Measurements from ENCODE around the gene CD4.
"Not testable (repeated sequence)": the region's sequence is repeated elsewhere in the genome, so short reads cannot be mapped to it uniquely, and the experiment has no call there.

The CD4 gene

DNA sequence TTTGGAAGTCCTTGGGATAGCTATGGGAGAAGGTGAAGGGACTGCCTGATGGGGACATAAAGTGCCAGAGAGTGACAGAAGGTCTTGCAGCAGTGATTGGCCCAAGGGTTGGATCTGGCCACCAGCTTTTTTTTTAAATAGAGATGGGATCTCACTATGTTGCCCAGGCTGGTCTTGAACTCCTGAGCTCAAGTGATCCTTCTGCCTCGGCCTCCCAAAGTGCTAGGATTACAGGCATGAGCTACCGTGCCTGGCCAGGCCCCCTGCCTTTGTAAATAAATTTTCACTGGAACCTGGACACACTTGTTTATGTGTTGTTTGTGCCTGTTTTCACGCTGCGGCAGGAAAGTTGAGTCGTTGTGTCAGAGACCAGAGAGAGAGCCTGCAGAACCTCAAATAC lies 76.0 kb downstream of the CD4 start:
- CTCF ChIA-PET, result interaction anchor here (0.6 to 3.3 kb wide), 3 partner anchors 12 to 55 kb away, joined by 3 to 9 read pairs (median 4); partner anchors contain the start of gene USP5
- Mint-ChIP-seq H3K27ac (peak overlapping the region; percentile 17), H3K4me1 (peaks cover 32% of the 10 kb centered on the region), H3K4me3 (peak overlapping the region; percentile 18), H3K36me3 (peaks cover 72% of the 10 kb centered on the region)
- not testable (repeated sequence) for H3K27me3 Mint-ChIP-seq, DNase-seq, H3K9me3 Mint-ChIP-seq

DNA sequence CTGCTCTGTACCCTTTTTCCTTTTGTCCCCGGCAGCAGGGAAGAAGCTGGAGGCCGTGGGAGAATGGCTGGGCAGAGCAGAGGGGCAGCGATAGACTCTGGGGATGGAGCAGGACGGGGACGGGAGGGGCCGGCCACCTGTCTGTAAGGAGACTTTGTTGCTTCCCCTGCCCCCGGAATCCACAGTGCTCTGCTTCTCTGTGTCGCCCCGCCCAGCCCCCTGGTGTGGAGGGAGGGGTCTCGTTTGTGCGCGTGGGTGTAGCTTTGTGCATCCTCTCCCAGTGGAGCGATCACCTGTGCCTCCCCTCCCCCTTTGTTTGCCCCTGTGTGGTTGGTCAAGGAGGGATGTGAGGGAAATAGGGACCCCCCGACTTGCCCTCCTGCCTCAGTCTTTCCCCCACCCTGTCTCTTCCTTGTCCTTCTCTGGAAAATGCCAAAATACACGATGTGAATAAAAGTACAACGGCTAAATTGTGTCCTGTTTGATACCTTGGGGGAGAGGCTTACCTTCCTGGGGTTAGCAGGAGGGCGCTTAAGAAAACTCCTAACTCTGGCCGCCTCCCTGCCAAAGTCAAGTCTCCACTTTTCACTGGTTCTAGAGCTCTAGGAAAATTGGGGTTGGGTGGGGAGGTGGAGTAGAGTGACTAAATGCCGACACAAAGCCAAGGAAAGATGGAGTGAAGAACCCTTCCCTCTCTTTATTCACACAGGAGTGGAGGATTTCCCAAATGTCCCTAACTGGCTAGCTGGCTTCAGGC lies 77.0 kb downstream of the CD4 start:
- no peaks in the 10 kb centered on the region for H3K9me3 Mint-ChIP-seq

DNA sequence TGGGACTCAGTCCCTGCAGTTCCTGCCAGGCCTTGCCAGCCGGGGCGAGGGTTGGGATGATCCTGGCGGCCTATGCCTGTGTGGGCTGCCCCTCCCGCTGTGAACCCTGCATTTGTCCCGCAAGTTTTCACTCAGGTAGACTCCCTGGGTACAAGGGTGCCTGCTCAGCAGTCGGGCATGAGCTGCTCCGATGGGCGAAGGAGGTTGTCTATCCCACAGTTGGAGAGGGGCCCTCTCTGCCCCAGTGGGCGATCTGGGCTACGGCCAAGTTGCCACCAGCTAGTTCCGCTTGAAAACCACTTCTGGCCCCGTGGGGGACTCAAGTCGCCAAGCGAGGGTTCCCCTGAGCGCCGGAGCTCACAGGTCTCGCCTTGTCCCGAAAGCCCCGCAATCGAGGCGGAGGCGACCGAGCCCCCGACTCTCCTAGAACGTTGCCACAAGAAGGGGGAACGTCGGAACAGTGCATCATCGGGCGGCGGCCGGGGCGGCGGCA lies 77.6 kb downstream of the CD4 start:
- no peak for DNase-seq
- Mint-ChIP-seq H3K27me3 (no peaks in the 10 kb centered on the region), H3K4me1 (peaks cover 49% of the 10 kb centered on the region), H3K4me3 (peak overlapping the region; percentile 95), H3K36me3 (peaks cover 77% of the 10 kb centered on the region), H3K9me3 (no peaks in the 10 kb centered on the region), H3K27ac (peak overlapping the region; percentile 95)
- CTCF ChIA-PET, result interaction anchor here (0.7 to 3.3 kb wide), 3 partner anchors 13 to 236 kb away, joined by 3 to 9 read pairs (median 3); no protein-coding TSS in a partner anchor

More for the DNA sequence above, 77.0 kb downstream of the CD4 start:
- Mint-ChIP-seq H3K27ac (no peak overlapping the region), H3K27me3 (no peaks in the 10 kb centered on the region), H3K4me3 (peak overlapping the region; percentile 95), H3K36me3 (peaks cover 73% of the 10 kb centered on the region), H3K4me1 (peaks cover 43% of the 10 kb centered on the region)
- CTCF ChIA-PET, result interaction anchor here (0.7 to 3.3 kb wide), 3 partner anchors 13 to 236 kb away, joined by 3 to 9 read pairs (median 3); no protein-coding TSS in a partner anchor
- no peak for DNase-seq

DNA sequence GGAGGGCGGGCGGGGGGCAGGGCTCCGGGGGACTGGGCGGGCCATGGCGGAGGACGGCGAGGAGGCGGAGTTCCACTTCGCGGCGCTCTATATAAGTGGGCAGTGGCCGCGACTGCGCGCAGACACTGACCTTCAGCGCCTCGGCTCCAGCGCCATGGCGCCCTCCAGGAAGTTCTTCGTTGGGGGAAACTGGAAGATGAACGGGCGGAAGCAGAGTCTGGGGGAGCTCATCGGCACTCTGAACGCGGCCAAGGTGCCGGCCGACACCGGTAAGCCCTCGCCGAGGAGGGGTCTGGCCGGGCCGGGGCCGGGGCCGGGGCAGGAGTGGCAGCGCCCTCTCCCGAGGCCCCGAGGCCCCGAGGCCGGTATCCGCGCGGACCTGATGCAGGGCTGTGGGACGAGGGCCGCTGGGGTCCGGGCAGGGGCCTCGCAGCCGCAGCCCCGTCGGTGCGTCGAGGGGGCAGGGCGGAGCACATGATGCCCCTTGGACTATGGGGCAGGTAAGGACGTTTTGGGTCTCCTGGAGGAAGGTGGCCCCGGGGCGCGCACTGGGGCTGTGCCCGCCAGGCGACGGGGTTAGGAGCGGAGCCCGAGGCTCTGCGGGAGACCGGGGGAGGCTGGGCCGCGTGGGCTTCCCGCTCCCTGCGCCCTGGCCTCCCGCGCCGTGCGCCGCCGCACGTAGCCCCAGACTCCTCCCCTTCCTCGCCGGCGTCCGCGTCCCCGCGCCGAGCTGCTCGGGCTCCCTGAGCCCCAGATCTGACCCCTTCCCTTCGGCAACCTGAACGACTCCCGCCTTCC lies 78.3 kb downstream of the CD4 start, which contains the start of gene TPI1:
Gene TPI1 (plus strand): TSS at position 119 of the 798 bp plus-strand sequence. CDS start 36 bp downstream, at position 155.
- Mint-ChIP-seq H3K4me3 (peak within 1 kb of the TSS; percentile 97), H3K27ac (peak within 1 kb of the TSS; percentile 95), H3K4me1 (peaks cover 55% of the 10 kb centered on the region), H3K36me3 (peaks cover 73% of the 10 kb centered on the region), H3K27me3 (no peaks in the 10 kb centered on the region), H3K9me3 (no peaks in the 10 kb centered on the region)
- CTCF ChIA-PET, result interaction anchor here (0.7 to 3.3 kb wide), 6 partner anchors 10 to 351 kb away, joined by 3 to 20 read pairs (median 6); partner anchors contain the start of genes CDCA3 and USP5
- peak; percentile 86 for DNase-seq

DNA sequence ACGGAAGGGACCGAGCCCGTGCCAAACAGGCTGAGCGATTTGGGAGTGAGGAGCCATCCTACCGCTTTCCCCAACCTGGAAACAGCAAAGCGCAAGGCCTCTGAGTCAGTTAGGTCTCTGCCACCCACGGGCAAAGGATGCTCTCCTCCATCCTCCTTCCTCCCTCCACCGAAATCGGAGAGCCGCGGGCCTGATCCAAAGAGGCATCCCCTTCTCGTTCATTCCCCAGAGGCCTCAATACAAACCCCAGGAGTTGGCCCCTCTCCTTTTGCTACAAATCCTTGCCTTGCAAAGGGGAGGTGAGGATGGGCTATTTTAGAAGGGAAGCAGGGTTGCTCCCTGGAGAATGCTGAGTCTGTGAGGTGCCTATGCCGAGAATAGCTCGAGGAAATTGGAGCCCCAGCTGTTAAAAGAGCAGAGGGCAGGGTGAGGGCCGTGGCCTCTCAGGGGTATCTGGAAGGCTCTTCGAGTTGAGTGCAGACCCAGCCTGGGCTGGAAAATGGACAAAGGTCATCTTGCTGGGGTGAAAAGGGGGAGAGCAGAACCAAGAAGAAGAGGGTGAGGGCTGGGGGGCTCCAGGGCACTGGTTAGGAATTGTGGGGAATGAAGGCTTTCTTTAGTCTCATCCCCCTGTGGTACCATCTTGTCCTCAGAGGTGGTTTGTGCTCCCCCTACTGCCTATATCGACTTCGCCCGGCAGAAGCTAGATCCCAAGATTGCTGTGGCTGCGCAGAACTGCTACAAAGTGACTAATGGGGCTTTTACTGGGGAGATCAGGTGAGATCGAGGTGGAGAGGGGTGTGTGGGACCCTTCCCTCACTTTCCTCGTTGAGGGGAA lies 79.1 kb downstream of the CD4 start:
- no peaks in the 10 kb centered on the region for H3K27me3 Mint-ChIP-seq
- no peaks in the 10 kb centered on the region for H3K9me3 Mint-ChIP-seq
- peaks cover 72% of the 10 kb centered on the region for H3K36me3 Mint-ChIP-seq
- H3K4me3 Mint-ChIP-seq, result peak overlapping the region; percentile 97
- H3K27ac Mint-ChIP-seq, result peak overlapping the region; percentile 89
- H3K4me1 Mint-ChIP-seq, result peaks cover 55% of the 10 kb centered on the region
- no peak for DNase-seq
- CTCF ChIA-PET, result interaction anchor here (0.7 to 3.3 kb wide), 15 partner anchors 9 to 352 kb away, joined by 3 to 20 read pairs (median 4); partner anchors contain the start of genes C12orf57, CDCA3, MLF2 and RNU7-1

DNA sequence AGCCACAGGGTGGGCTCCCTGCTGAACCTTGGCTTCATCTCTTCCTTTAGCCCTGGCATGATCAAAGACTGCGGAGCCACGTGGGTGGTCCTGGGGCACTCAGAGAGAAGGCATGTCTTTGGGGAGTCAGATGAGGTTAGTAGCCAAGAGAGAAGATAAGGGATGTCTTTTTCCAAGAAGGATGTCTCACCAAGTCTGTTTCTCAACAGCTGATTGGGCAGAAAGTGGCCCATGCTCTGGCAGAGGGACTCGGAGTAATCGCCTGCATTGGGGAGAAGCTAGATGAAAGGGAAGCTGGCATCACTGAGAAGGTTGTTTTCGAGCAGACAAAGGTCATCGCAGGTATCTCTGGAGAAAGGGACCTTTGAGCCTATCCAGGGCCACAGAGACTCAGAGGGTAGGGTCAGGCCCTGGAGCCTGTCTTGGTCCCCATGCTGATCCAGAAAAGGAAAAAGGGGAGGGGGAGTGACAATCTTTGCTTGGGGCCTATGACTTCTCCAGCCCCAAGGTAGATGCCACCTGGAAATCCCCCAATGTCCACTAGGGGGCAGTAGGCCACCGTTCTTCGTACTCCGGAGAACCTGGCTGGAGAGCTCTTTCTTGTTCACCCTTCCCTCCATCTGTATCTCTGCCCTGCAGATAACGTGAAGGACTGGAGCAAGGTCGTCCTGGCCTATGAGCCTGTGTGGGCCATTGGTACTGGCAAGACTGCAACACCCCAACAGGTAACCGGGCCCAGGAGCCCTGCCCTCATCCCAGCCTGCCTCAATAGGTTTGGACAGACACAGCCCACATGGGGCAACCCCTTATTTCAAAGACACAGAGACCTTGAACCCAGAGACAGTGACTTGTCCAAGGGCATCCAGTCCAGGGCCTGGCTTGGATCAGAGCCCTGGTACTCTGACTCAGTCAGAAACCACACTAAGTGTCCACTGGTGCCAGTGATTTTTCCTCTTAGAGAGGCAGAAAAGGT lies 80.0 kb downstream of the CD4 start:
- CTCF ChIA-PET, result interaction anchor here (0.6 to 2.9 kb wide), 31 partner anchors 11 to 257 kb away, joined by 3 to 20 read pairs (median 3); partner anchors contain the start of genes C12orf57, CDCA3, MLF2 and P3H3
- Mint-ChIP-seq H3K27me3 (no peaks in the 10 kb centered on the region), H3K4me1 (peaks cover 60% of the 10 kb centered on the region), H3K36me3 (peaks cover 65% of the 10 kb centered on the region), H3K4me3 (peak overlapping the region; percentile 97), H3K27ac (peak overlapping the region; percentile 89), H3K9me3 (no peaks in the 10 kb centered on the region)
- peak; percentile 93 for DNase-seq

DNA sequence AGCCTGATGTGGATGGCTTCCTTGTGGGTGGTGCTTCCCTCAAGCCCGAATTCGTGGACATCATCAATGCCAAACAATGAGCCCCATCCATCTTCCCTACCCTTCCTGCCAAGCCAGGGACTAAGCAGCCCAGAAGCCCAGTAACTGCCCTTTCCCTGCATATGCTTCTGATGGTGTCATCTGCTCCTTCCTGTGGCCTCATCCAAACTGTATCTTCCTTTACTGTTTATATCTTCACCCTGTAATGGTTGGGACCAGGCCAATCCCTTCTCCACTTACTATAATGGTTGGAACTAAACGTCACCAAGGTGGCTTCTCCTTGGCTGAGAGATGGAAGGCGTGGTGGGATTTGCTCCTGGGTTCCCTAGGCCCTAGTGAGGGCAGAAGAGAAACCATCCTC lies 81.0 kb downstream of the CD4 start:
- not testable (repeated sequence) for H3K27me3 Mint-ChIP-seq
- peak overlapping the region; percentile 90 for H3K4me3 Mint-ChIP-seq

More for the DNA sequence above, 81.0 kb downstream of the CD4 start:
- Mint-ChIP-seq H3K36me3 (peaks cover 57% of the 10 kb centered on the region), H3K4me1 (peaks cover 66% of the 10 kb centered on the region)
- H3K27ac Mint-ChIP-seq, DNase-seq, H3K9me3 Mint-ChIP-seq: not testable (repeated sequence)
- CTCF ChIA-PET, result interaction anchor here (1.0 to 2.9 kb wide), 10 partner anchors 19 to 186 kb away, joined by 3 to 20 read pairs (median 4); partner anchors contain the start of genes C12orf57, CDCA3, P3H3 and RNU7-1

Measured in activated naive CD4-positive, alpha-beta T cell treated with anti-CD3 and anti-CD28 coated beads, Interleukin-2, amount 10 ng/mL, durations not matched to agents 7 days and 5 days (primary cell).